SKM-1 treated with dmso at 0.1 percent for 144 hours (cell line): ENCODE data around the gene ITIH5.
"Not testable (repeated sequence)": the region's sequence is repeated elsewhere in the genome, so short reads cannot be mapped to it uniquely, and the experiment has no call there.

ENCODE experiments used
- DNase-seq: peaks from one replicate; lab custom pipeline; 2025; ENCODE audit not compliant: unreplicated experiment; lab: John Stamatoyannopoulos, UW

The ITIH5 gene

GRCh38 chr10:7689591-7689990 is 22.8 kb upstream of the ITIH5 start:
- DNase-seq = no peak

- peak; percentile 58 for DNase-seq
Observed at GRCh38 chr10:7687228-7687907, 20.6 kb upstream of the ITIH5 start.

GRCh38 chr10:7686351-7687171 is 19.8 kb upstream of the ITIH5 start:
- no peak for DNase-seq

GRCh38 chr10:7680078-7680477 is 13.3 kb upstream of the ITIH5 start:
- not testable (repeated sequence) for DNase-seq

- DNase-seq = no peak
Observed at GRCh38 chr10:7679256-7679655, 12.5 kb upstream of the ITIH5 start.

- no peak for DNase-seq
Observed at GRCh38 chr10:7672341-7673134, 5.8 kb upstream of the ITIH5 start.

GRCh38 chr10:7670157-7670556 is 3.4 kb upstream of the ITIH5 start:
- no peak for DNase-seq

- no peak for DNase-seq
Observed at GRCh38 chr10:7667262-7668141, 736 bp upstream of the ITIH5 start.

GRCh38 chr10:7665767-7666166 is 999 bp downstream of the ITIH5 start:
- DNase-seq = no peak

- DNase-seq = no peak
Observed at GRCh38 chr10:7664707-7665106, 2.1 kb downstream of the ITIH5 start.

GRCh38 chr10:7662522-7662921 is 4.2 kb downstream of the ITIH5 start:
- no peak for DNase-seq

- DNase-seq = no peak
Observed at GRCh38 chr10:7659560-7659959, 7.2 kb downstream of the ITIH5 start.

GRCh38 chr10:7657552-7657951 is 9.2 kb downstream of the ITIH5 start:
- DNase-seq = no peak

GRCh38 chr10:7657079-7657478 is 9.7 kb downstream of the ITIH5 start:
- DNase-seq = not testable (repeated sequence)

GRCh38 chr10:7651853-7652470 is 14.8 kb downstream of the ITIH5 start:
- DNase-seq = no peak

GRCh38 chr10:7649673-7650300 is 17.0 kb downstream of the ITIH5 start:
- DNase-seq = no peak

GRCh38 chr10:7647062-7647664 is 19.6 kb downstream of the ITIH5 start:
- no peak for DNase-seq

- DNase-seq = no peak
Observed at GRCh38 chr10:7642491-7643011, 24.2 kb downstream of the ITIH5 start.
